Urinary bladder (tissue), 4 donors: ENCODE results near the gene ECPAS. TPM values are rescaled to one million over a fixed set of nuclear protein-coding genes. Genes with fewer than 3 reads are reported as not detected.
"Not testable (repeated sequence)": the region's sequence is repeated elsewhere in the genome, so short reads cannot be mapped to it uniquely, and the experiment has no call there.

ENCODE experiments used
- DNase-seq: peaks from one replicate; pipeline ENCODE4 v3.0.0-alpha.2; 2015; ENCODE audit errors: extremely low spot score
- H3K27ac ChIP-seq: one replicate; pipeline ENCODE4 v1.5.1; 2013; ENCODE audit warnings: low read depth, mild to moderate bottlenecking, moderate library complexity
- H3K36me3 ChIP-seq: one replicate; pipeline ENCODE4 v1.6.1; 2013; ENCODE audit warnings: mild to moderate bottlenecking, moderate library complexity; ENCODE audit not compliant: insufficient read depth
- H3K4me1 ChIP-seq: one replicate; pipeline ENCODE4 v1.6.1; 2013; ENCODE audit warnings: mild to moderate bottlenecking, moderate library complexity; ENCODE audit not compliant: insufficient read depth
- H3K4me3 ChIP-seq: one replicate; pipeline ENCODE4 v1.5.1; 2013; ENCODE audit warnings: low read depth, low read length
- WGBS: extraction: QIAGEN DNeasy Blood & Tissue Kit; methylation state at CpG from one replicate; pipeline ENCODE4 v1.1.7; 2013; 5-methylcytosine and 5-hydroxymethylcytosine counted together
- polyA plus RNA-seq: library from polyadenylated mRNA; stranded (reverse); fragments of 200-250 nt; gene quantifications from one replicate; pipeline ENCODE4 v1.2.3, GENCODE V29; 2013
- total RNA-seq: library from RNA; depleted of rRNA; stranded (reverse); fragments of >200 nt; gene quantifications from one replicate; pipeline ENCODE4 v1.2.3, GENCODE V29; 2014
- donor health status: healthy with polysubstance abuse.
- donor health status: healthy.

ECPAS gene
- total and polyA plus RNA-seq, 2 donors, result 32.7 to 100 TPM

DNA sequence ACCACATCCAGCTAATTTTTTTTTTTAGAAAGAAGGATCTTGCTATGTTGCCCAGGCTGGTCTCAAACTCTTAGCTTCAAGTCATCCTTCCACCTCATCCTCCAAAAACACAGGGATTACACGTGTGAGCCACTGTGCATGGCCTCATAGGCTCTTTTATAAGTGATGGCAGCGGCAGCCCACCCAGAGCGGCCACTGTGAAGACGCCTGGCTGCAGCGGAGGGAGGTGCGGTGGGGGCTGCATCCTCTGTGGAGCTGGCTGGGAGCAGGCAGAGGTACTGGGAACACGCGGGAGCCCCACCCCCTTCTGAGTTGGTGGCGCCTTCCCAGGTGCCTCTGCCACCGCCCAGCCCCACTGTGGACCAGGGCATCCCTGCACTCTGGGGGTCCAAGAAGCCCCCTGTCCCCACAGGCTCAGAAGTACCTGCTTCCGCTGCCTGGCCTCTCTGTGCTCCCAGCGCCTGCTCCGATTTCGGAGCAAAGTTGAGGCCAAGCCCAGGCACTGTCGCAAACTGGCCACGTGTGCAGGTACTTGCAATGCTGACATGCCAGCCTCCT is 16.9 kb upstream of the ECPAS start:
- H3K4me1 ChIP-seq, result no peaks in the 10 kb centered on the region
- no peak overlapping the region for H3K27ac ChIP-seq
- 92% methylated on average over 16 of the region's 16 CpGs for WGBS
- no peak overlapping the region for H3K4me3 ChIP-seq
- DNase-seq, result no peak
- no peaks in the 10 kb centered on the region for H3K36me3 ChIP-seq

DNA sequence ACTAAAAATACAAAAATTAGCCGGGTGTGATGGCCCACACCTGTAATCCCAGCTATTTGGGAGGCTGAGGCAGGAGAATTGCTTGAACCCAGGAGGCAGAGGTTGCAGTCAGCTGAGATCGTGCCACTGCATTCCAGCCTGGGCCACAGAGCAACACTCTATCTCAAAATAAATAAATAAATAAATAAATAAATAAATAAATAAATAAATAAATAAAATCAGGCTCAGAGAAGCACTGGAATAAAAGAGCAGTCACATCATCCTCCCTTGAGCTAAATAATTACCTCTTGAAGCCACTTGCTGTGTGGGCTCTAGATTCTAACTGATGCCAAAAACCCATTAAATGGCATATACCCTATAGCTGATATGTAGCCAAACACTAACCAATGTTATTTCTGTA is 13.0 kb upstream of the ECPAS start:
- not testable (repeated sequence) for H3K36me3 ChIP-seq, H3K4me3 ChIP-seq, DNase-seq, H3K4me1 ChIP-seq, H3K27ac ChIP-seq
- WGBS, result 91% methylated on average over 2 of the region's 2 CpGs

DNA sequence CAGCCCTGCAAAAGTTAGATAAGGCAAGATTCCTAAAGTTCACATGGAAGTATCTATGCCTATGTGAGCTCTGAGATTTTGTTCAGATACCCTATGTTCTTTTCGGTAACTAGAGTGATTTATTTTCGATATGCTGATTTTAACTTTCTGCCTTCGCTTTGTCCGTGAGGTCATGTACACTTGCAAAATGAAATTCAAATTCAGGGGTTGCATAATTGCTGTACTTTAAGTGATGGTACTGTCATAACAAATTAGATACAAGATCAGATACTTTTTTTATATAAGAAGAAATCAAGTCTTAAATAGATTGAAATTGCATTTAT is 350 bp upstream of the ECPAS start:
- DNase-seq, result no peak
- Histone ChIP-seq H3K4me3 (peak overlapping the region; percentile 99), H3K36me3 (no peaks in the 10 kb centered on the region), H3K4me1 (no peaks in the 10 kb centered on the region), H3K27ac (peak overlapping the region; percentile 96)
- 3% methylated on average over 4 of the region's 4 CpGs for WGBS

DNA sequence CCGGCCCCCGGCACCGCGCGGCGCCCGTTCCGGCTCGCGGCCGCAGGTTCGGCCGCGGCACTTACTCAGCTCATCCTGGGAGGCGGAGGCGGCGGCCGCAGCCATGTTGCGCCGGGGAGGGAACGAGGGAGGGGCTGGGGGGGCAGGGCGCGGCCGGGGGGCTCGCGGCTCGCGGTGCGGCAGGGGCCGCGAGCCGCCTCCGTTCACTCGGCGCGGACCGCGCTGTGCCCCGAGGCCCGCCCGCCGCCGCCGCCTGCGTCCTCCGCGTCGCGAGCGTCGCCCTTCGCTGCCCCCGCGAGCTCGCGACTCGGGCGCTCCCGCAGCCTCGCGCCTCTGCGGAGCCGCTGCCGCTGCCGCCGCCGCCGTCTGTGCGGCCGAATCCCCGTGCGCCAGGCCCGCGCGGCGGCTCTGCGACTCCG is 735 bp downstream of the ECPAS start:
- no peaks in the 10 kb centered on the region for H3K4me1 ChIP-seq
- DNase-seq, result no peak
- H3K27ac ChIP-seq, result peak overlapping the region; percentile 96
- peak overlapping the region; percentile 99 for H3K4me3 ChIP-seq
- H3K36me3 ChIP-seq, result no peaks in the 10 kb centered on the region
- under 1% methylated on average over 78 of the region's 78 CpGs for WGBS

DNA sequence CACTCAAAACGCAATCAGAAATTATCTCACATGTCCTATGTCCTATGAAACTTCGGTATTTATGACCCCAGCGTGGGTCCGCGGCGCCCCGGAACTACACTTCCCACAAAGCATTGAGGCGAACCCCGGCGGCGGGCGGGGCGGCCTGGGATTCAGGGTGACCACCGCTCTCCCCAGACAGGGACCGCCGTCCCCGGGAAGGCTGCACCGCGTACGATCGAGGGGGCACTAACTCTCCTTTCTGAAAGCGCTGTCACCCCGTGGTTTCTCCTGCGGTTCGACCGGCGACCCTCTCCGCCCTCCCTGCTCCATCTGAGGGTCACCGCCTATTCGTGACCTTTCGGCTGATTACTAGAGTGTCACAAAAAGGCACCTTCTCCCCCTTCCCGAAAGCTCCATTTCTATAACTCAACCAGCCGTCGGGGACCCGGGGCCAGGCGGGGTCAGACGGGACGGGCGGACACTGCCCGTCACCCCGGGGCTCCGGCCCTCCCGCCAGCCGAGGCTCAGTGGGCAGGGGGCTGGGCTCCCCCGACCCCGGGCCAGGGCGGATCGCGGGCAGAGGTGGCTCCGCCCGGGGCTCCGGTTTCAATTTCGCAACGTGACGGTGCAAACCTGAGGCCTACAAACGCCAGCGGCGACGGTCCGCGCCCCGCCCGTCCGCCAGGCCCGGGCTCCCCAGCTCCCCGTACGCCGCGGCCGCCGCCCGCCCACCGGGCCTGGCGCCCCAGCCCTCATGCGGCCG is 1.3 kb downstream of the ECPAS start:
- Histone ChIP-seq H3K27ac (peak overlapping the region; percentile 96), H3K36me3 (no peaks in the 10 kb centered on the region), H3K4me1 (no peaks in the 10 kb centered on the region), H3K4me3 (peak overlapping the region; percentile 99)
- no peak for DNase-seq
- WGBS, result under 1% methylated on average over 76 of the region's 76 CpGs

DNA sequence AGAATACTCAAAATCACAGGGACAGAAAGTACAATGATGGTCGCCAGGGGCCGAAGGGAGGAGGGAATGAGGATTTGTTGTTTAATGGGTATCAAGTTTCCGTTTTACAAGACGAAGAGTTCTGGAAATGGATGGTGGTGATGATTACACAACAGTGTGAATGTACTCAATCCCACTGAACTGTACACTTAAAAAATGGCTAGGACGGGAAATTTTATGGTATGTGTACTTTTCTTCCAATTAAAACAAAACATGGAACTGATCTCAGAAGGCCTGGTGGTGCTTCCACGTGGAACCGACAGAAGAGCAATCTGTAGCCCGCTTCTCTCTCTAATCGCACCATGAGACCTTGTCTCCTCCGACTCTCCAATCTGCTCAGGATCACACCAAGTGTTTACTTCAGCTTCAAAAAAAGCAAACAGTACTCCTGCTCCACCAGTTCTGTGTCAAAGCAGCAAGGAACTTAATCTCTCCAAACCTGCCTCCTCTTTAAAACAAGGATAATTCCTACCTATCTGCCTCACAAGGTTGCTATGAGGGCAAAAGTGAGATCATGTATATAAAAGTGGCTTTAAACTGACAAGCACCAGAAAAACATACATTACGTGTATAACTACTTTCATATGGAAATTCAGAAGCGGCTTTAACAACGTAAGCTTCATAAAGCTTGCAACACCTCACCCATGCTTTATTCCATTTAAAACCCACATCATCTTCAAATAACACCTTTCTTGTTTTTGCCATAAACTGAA is 2.1 kb downstream of the ECPAS start:
- Histone ChIP-seq H3K27ac (peak overlapping the region; percentile 96), H3K36me3 (no peaks in the 10 kb centered on the region), H3K4me1 (no peaks in the 10 kb centered on the region), H3K4me3 (peak overlapping the region; percentile 99)
- 36% methylated on average over 13 of the region's 13 CpGs for WGBS
- no peak for DNase-seq

DNA sequence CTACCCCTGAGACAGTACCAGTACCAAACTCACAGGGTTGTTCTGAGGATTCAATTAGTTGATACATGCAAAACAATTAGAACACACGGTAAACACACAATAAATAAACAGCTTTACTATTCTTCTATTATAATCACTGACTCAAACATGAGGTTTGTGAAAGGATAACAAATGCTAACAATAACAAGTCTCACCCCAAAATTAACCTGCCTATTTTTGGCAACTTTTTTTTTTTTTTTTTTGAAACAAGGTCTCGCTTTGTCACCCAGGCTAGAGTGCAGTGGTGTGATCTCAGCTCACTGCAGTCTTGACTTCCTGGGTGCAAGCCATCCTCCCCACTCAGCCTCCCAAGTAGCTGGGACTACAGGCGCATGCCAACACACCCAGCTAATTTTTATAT is 6.5 kb downstream of the ECPAS start:
- Histone ChIP-seq H3K4me3 (no peak overlapping the region), H3K27ac (peak overlapping the region; percentile 10), H3K36me3 (no peaks in the 10 kb centered on the region), H3K4me1 (no peaks in the 10 kb centered on the region)
- no peak for DNase-seq
- WGBS, result 94% methylated on average over 3 of the region's 3 CpGs

DNA sequence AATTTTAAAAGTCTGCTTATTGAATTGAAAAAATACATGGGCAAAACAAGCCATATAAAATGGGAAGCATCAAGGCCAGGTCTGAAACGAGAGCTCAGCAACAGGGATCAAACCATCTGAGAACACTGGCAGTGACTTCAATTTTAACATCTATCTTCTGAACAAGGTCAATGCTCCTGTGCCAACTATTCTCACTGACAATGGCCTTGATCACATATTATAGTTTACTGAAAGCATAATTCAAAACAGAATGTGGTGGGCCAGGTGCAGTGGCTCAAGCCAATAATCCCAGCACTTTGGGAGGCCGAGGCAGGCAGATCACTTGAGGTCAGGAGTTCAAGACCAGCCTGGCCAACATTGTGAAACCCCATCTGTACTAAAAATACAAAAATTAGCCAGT is 9.0 kb downstream of the ECPAS start:
- DNase-seq, result no peak
- H3K27ac ChIP-seq, result no peak overlapping the region
- H3K4me3 ChIP-seq, result no peak overlapping the region
- no peaks in the 10 kb centered on the region for H3K36me3 ChIP-seq
- WGBS, result 74% methylated on average over 2 of the region's 2 CpGs
- H3K4me1 ChIP-seq, result no peaks in the 10 kb centered on the region

DNA sequence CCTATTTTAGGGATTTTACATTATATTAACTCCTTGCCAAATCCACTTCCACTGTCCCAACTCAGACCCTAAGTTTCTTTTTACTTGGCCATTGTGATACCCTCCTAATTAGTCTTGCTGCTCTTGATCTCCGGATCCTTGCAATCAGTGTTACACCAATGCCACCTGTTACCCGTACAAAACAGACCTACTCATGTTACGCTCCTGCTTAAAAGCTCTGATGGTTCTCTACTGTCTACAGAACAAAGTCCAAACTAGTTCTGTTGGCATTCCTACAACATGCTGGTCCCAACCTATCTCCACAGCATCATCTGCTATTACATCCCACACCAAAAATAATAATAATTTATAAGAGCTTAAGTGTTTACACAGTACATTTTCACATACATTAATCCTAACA is 9.8 kb downstream of the ECPAS start:
- H3K4me1 ChIP-seq, result no peaks in the 10 kb centered on the region
- DNase-seq, result no peak
- no peaks in the 10 kb centered on the region for H3K36me3 ChIP-seq
- H3K27ac ChIP-seq, result no peak overlapping the region
- no peak overlapping the region for H3K4me3 ChIP-seq
- 89% methylated on average over 3 of the region's 3 CpGs for WGBS

DNA sequence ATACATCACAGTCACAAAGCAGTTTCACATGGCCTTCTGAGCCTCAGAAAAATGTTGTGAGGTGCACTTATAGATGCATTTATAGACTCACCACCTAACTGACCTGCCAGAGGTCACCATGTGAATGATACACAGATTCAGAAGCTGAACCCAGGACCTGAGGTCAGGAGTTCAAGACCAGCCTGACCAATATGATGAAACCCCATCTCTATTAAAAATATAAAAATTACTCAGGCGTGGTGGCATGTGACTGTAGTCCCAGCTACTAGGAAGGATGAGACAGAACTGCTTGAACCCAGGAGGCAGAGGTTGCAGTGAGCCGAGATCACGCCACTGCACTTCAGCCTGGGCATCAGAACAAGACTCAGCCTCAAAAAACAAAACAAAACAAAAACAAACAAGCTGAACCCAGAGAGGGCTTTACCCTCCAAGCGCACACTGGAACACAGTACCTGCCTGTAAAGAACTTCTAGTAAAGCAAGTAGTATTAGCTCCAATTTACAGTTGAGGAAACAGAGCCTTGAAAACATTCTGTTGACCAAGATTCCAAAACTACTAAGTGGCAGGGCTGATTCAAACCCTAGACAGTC is 16.3 kb downstream of the ECPAS start:
- 95% methylated on average over 4 of the region's 4 CpGs for WGBS
- Histone ChIP-seq H3K4me1 (no peaks in the 10 kb centered on the region), H3K4me3 (no peak overlapping the region), H3K27ac (no peak overlapping the region), H3K36me3 (no peaks in the 10 kb centered on the region)
- no peak for DNase-seq

DNA sequence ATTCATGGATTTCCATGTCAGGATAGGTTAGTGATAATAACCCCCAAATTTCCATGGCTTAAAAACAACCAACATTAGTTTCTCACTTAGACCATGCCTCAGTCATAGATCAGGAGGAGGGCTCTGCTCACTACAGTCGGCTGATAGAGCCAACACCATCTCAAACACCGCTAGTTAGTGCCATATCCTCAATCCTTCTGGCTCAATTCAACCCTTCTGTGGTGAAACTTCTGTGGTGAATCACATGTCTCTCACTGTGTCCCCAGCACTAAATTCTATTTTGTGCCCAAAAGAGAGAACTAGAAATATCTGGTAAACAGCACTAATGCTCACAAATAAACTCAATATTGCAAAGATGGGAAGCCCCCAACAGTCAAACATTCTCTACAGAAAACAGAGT is 21.1 kb downstream of the ECPAS start:
- H3K27ac ChIP-seq, result no peak overlapping the region
- no peak for DNase-seq
- WGBS, result 93% methylated on average over 2 of the region's 2 CpGs

DNA sequence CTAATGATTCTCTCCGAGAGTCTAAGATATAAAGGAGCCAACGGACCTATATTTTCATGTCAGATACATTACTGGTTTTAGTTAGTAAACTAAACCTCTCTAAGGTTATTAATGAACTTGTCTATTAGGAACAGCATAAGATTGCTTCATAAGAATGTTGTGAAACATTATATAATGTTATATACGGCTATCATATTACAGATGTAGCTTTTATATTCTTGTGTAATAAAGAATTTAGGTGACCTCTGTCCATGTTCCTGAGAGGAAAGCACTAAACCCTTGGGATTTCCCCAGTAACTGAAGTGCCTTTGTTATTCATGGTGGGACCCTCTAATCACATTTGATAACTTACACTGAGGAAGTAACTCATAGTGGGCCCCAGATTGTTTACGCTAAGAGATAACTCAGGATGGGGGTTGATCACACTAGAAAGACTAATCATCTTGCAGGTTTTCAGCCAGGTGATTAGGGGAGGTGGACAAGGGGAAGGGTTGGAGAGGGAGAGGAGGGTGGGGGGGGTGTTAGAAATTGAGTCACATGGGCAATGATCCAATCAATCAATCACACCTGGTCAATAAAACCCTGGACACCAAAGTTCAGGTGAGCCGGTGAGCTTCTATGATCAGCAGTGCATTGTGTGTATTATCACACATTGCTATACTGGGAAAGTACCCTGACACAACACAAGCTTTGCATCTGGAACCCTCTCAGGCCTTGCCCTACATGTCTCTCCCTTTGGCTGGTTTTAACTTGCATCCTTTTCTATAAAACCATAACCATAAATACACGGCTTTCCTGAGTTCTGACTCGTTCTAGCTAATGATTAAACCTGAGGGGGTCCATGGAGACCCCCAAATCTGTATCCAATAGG is 25.8 kb downstream of the ECPAS start:
- 73% methylated on average over 7 of the region's 7 CpGs for whole genome bisulfite sequencing
- DNase-seq, result no peak
- Histone ChIP-seq H3K4me1 (peaks cover 2% of the 10 kb centered on the region), H3K27ac (no peak overlapping the region), H3K4me3 (no peak overlapping the region), H3K36me3 (no peaks in the 10 kb centered on the region)

More for the DNA sequence above, 21.1 kb downstream of the ECPAS start:
- Histone ChIP-seq H3K4me3 (no peak overlapping the region), H3K36me3 (no peaks in the 10 kb centered on the region), H3K4me1 (peaks cover 2% of the 10 kb centered on the region)

DNA sequence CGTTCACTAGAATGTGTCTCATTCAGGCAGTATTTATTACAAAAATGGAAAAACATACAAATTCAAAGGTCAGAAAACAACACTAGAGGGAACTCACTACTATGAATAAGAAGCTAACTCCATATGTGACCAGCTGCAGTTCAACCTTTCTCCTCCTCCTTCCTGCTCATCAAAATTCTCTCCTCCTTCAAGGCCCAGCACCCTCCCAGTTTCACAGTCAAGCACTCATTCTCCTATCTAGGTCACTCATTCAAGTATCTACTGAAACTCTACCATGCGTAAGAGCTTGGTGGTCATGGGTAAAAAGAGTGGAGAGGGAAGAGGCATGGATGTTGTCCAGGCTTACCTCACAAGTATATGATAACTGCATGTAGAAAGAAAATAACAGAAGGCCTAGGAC is 27.7 kb downstream of the ECPAS start:
- H3K4me1 ChIP-seq, result peaks cover 2% of the 10 kb centered on the region
- WGBS, result 55% methylated on average over 2 of the region's 2 CpGs
- H3K36me3 ChIP-seq, result no peaks in the 10 kb centered on the region

More for the DNA sequence above, 27.7 kb downstream of the ECPAS start:
- Histone ChIP-seq H3K4me3 (no peak overlapping the region), H3K27ac (no peak overlapping the region)
- no peak for DNase-seq
